GM19099 (cell line): ENCODE measurements around the gene MGRN1.

Experiments
- POLR2A ChIP-seq: IDR thresholded peaks from 3 replicates; pipeline ENCODE4 v1.6.1; 2011; ENCODE audit warnings: low read depth; ENCODE audit not compliant: insufficient read length; ENCODE audit errors: extremely low read depth

MGRN1 gene

GRCh38 chr16:4680673-4681470 is 56.2 kb downstream of the MGRN1 start:
- no peak for TF ChIP-seq POLR2A

GRCh38 chr16:4681471-4682083 is 57.0 kb downstream of the MGRN1 start:
- no peak for TF ChIP-seq POLR2A

GRCh38 chr16:4682084-4682591 is 57.5 kb downstream of the MGRN1 start:
- no peak for TF ChIP-seq POLR2A

- no peak for TF ChIP-seq POLR2A
Observed at GRCh38 chr16:4682616-4683254, 58.1 kb downstream of the MGRN1 start.

- TF ChIP-seq POLR2A = no peak
Observed at GRCh38 chr16:4683255-4684057, 58.8 kb downstream of the MGRN1 start.

DNA sequence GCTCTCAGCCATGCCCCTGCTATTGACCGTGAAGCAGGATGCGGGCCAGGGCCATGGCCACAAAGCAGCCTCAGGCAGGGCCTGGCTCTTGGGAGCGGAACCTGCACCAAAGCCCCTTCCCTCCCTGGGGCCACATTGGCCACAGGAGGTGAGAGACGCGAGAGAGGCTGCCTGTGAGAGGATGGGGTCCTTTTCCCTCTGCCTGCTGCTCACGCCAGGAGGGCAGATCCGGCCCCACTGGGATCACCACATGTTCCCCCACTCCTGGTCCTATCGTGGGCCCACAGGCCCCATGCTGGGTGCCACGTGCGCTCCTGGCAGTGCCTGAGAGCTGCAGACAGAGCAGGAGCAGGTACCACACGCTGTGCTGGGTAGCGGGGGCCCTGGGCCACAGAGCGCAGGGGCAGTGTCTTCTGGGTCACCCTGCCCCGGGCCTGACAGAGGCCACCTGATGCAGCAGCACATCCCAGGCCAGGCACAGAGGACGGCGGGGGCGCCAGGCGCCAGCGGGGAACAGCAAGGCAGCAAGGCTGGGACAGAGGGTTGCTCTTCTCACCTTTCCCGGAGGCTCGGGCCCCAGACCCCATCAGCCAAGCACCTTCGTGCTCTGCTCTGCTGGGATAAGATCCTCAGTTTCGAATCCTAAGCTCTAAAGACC is 59.6 kb downstream of the MGRN1 start:
- TF ChIP-seq POLR2A = no peak

GRCh38 chr16:4684763-4685162 is 60.1 kb downstream of the MGRN1 start:
- no peak for TF ChIP-seq POLR2A

GRCh38 chr16:4685292-4685691 is 60.7 kb downstream of the MGRN1 start:
- TF ChIP-seq POLR2A = no peak

DNA sequence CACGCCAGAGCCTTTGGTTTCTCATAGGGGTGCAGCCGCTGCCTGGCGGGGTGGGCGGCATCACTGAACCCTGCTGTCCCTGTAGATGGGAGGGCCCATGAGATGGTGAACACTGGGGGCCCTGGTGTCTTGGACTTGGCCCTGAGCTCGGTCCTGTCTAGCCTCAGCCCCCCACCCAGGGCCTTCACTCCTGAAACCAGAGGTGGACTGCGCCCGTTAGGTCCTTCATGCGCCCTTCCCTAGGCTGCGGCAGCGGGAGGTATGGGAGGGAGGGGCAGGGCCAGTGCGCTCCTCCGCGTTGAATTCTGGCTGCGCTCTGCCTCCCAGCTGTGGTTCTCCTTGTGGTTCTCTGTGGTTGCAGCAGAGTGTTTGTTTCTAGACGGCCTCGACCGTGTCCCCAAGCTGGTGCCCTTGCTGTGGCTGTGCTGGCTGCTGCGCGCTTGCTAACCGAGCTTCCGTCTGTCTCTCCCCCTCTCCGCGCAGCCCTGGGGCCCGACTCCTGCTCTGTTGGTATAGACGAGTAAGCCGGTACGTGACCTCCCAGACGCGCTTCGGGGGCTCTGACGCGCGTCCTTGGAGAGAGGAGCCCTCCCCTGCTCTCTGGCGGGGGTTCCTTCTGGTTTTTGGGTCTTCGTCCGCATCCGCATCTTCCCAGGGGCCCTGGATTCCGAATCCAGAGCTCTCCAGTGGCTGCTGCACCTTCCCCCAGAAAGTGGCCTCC is 61.3 kb downstream of the MGRN1 start:
- TF ChIP-seq POLR2A = no peak

DNA sequence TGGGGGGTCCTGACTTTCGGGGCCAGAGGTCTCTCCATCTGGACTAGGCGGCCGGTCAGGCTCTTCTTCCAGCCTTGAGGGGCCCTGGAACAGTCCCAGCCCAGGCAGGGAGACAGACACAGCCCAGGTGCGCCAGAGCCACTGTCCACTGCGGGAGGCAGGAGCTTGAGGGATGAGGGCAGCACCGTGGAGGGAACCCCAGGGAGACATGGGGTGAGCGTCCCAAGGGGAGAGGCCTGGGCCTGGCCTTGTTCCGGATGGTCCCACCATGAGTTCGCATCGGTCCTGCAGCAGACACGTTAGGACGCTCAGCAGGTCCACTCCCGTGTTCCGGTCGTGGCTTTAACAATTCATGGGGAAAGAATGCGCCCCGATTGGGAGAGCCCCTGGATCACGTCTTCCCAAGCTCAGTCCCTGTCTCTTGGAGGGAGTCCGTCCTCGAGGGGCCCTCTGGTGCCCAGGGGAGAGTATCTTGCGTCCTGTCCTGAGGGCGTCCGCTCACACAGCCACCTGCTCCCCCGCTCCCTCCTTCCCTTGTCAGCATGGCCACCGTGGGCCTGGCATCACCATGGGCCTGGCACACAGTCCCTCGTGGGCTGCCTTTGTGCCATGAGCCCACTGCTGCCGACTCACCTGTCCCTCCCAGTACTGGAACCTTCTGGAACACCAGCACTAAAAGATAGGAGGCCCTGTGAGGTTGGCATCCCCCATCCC is 62.0 kb downstream of the MGRN1 start:
- no peak for TF ChIP-seq POLR2A

DNA sequence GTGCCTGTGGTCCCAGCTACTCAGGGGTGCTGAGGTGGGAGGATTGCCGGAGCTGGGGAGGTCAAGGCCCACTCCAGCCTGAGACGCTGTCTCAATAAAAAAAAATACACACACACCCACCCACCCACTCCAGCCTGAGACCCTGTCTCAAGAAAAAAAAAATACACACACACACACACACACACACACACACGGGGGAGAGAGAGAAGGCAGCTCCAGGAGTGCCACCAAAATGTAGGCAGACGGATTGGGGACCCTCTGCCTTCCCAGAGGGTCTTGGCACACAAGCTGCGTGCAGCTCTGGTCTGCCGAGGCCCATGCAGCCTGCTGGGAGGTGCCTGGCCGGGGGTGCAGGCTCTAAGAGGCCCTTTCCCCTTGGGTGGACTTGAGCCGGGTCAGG is 62.8 kb downstream of the MGRN1 start:
- TF ChIP-seq POLR2A = no peak

DNA sequence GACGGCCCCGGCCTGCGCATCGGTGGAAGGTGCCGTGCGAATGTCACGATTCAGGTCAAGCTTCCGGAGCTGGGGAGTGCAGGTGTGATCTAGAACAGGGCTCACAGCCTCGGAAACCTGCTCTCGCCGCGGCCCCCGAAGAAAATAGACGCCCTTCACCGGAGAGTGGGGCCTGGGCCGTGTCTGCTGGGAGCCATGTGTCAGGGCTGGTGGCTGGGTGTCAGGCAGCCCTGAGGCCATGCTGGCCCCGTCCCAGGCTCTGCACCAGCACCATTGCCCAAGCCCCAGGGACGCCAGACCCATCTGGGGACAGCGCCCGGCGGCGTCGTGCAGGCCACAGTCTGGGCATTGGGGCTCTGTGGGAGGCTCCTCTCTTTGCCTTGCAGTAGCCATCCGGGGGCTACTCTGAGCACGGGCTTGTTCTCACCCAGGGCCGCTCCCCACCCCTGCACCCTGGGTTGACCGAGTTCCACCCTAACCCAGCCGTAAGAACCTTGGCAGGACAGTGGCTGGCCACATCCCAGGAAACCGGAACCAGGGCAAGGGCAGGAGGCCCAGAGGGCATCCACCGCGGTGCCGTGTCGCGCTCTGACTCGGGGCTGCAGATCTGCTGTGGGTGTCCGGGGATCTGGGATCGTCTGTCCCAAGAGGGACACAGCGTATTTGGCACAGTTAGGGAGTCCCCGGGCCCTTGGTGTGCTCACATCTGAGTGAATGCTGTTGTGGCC is 63.5 kb downstream of the MGRN1 start:
- TF ChIP-seq POLR2A = no peak

GRCh38 chr16:4688674-4689045 is 64.0 kb downstream of the MGRN1 start:
- TF ChIP-seq POLR2A = no peak
